ENCODE results near the gene TAMALIN.

DNA sequence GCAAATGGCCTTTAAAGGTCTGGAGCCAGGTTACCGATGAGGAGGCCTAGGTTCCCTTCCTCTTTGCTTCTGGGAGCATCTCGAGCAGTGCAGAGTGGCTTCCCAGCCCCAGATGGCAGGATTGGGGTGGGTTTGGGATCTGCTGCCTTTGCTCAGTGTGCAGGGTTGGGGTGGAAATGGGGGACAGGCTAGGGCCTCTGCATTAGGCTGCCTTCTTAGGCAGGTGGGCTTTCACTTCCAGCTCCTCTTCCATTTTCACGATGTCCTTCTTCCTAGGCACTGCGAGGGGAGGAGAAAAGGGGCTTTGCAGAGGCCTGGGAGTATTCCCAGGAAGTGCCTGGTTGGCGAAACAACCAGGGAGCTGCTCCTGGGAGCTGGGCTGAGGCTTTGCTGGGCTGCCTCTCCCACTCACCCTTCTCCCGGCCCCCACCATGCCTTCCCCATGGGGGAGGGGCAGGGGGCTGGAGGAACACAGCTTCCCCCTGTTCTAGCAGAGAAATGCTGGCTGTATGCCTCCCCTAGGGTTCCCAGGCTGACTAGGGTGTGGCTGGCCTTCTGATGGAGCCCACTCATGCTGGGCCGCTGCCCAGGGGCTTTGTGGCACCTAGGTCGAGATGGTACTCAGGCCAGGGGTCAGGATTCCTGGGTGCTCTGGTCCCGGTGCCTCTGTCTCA, 46.9 kb downstream of the TAMALIN start:
- TF ChIP-seq, protein P1, sequence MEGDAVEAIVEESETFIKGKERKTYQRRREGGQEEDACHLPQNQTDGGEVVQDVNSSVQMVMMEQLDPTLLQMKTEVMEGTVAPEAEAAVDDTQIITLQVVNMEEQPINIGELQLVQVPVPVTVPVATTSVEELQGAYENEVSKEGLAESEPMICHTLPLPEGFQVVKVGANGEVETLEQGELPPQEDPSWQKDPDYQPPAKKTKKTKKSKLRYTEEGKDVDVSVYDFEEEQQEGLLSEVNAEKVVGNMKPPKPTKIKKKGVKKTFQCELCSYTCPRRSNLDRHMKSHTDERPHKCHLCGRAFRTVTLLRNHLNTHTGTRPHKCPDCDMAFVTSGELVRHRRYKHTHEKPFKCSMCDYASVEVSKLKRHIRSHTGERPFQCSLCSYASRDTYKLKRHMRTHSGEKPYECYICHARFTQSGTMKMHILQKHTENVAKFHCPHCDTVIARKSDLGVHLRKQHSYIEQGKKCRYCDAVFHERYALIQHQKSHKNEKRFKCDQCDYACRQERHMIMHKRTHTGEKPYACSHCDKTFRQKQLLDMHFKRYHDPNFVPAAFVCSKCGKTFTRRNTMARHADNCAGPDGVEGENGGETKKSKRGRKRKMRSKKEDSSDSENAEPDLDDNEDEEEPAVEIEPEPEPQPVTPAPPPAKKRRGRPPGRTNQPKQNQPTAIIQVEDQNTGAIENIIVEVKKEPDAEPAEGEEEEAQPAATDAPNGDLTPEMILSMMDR (IDR thresholded peaks at IDR 0.05; ENCODE audit: borderline replicate concordance, extremely low read depth, low read length, poor library complexity, severe bottlenecking): no peak
- TF ChIP-seq EZH2 (IDR thresholded peaks at IDR 0.05; ENCODE audit: borderline replicate concordance, low read depth, low read length, severe bottlenecking): no peak

All from DND-41 (cell line).